K562 (cell line): ENCODE measurements around the gene TMEM117. TPM values are rescaled to one million over a fixed set of nuclear protein-coding genes. Genes with fewer than 3 reads are reported as not detected.

Source experiments
- BRF1 ChIP-seq: IDR thresholded peaks from 3 replicates; pipeline ENCODE4 v1.6.1; 2011; ENCODE audit warnings: borderline replicate concordance, mild to moderate bottlenecking; ENCODE audit not compliant: insufficient read length; ENCODE audit errors: extremely low read depth
- DIDO1 ChIP-seq: fragments of 450-650 bp; IDR thresholded peaks from 2 replicates; pipeline ENCODE4 v1.6.1; 2016; ENCODE audit warnings: low read depth, missing biosample characterization, missing genetic modification characterization
- FIP1L1 ChIP-seq: fragments of 200-400 bp; formaldehyde crosslinking; IDR thresholded peaks from 2 replicates; pipeline ENCODE4 v1.6.1; 2018; ENCODE audit warnings: mild to moderate bottlenecking, low read depth, low read length; ENCODE audit not compliant: poor library complexity, severe bottlenecking
- MBD2 ChIP-seq: sonication (generic); IDR thresholded peaks from 2 replicates; pipeline ENCODE4 v1.6.1; 2016; ENCODE audit warnings: low read depth, borderline replicate concordance
- MTA2 ChIP-seq: fragments of 450-650 bp; IDR thresholded peaks from 2 replicates; pipeline ENCODE4 v1.6.1; 2016; ENCODE audit warnings: low read depth
- NFIX ChIP-seq: fragments of 250-450 bp; sonication (Bioruptor Pico); IDR thresholded peaks from 2 replicates; pipeline ENCODE4 v1.4.0; 2020; ENCODE audit warnings: low read depth, mild to moderate bottlenecking, moderate library complexity
- SAFB2 ChIP-seq: fragments of 200-400 bp; formaldehyde crosslinking; IDR thresholded peaks from 2 replicates; pipeline ENCODE4 v1.6.1; 2018; ENCODE audit warnings: borderline replicate concordance, low read length, low read depth, moderate library complexity; ENCODE audit not compliant: severe bottlenecking
- SMARCA5 ChIP-seq: fragments of 450-650 bp; IDR thresholded peaks from 2 replicates; pipeline ENCODE4 v1.6.1; 2016
- ZEB2 ChIP-seq: fragments of 450-650 bp; IDR thresholded peaks from 2 replicates; pipeline ENCODE4 v1.6.1; 2016
- ZNF77 ChIP-seq: fragments of 250-450 bp; sonication (Bioruptor Pico); IDR thresholded peaks from 2 replicates; pipeline ENCODE4 v1.5.0; 2020
- ZSCAN29 ChIP-seq: fragments of 450-650 bp; IDR thresholded peaks from 2 replicates; pipeline ENCODE4 v1.6.1; 2017
- polyA plus RNA-seq, 8 experiments: library from polyadenylated mRNA; depleted of rRNA in 4 of 8; stranded (reverse) in 5 of 8; unstranded in 3 of 8; fragments of >200 nt; fragmentation: Nextera tagmentation in 2 of 8; fragmentation: Illumina TruSeq in 1 of 8; extraction: Ambion mirVana in 2 of 8; extraction: Trizol in 1 of 8; gene quantifications; 2 replicates each; pipeline versions ENCODE4 v1.2.1 to v1.2.3, GENCODE V29; 2011 to 2014; ENCODE audit warnings: inconsistent platforms in 1 of 8, missing spikeins in 1 of 8
- total RNA-seq, 7 experiments: library from RNA; depleted of rRNA in 6 of 7; stranded (reverse); fragments of >200 nt in 6 of 7; fragmentation: Illumina TruSeq in 2 of 7; extraction: Trizol in 2 of 7; gene quantifications; 2 replicates each; pipeline versions ENCODE4 v1.2.1 to v1.2.3, GENCODE V29; 2011 to 2021; ENCODE audit warnings: low replicate concordance in 1 of 7
- TF ChIP-seq, protein P1 (sequence below): fragments of 250-450 bp; sonication (Bioruptor Pico); IDR thresholded peaks from 2 replicates; pipeline ENCODE4 v1.8.0; 2022; ENCODE audit warnings: moderate library complexity, mild to moderate bottlenecking, inconsistent platforms
- TF ChIP-seq, protein P2 (sequence below): fragments of 250-450 bp; sonication (Bioruptor Pico); IDR thresholded peaks from 2 replicates; pipeline ENCODE4 v1.4.0; 2020; ENCODE audit warnings: borderline replicate concordance
- TF ChIP-seq, protein P3 (sequence below), 2 experiments: IDR thresholded peaks; 2 replicates each; pipeline ENCODE4 v1.6.1; 2011; ENCODE audit warnings: borderline replicate concordance in 1 of 2, control low read depth in 1 of 2, low read depth in 1 of 2, low read length in 1 of 2, mild to moderate bottlenecking in 1 of 2, mixed read lengths in 1 of 2, moderate library complexity in 1 of 2; ENCODE audit not compliant: insufficient read depth in 1 of 2, insufficient read length in 1 of 2, poor library complexity in 1 of 2, severe bottlenecking in 1 of 2; ENCODE audit errors: extremely low read depth in 1 of 2
- TF ChIP-seq, protein P4 (sequence below): IDR thresholded peaks from 3 replicates; pipeline ENCODE4 v1.6.1; 2011; ENCODE audit warnings: borderline replicate concordance, mild to moderate bottlenecking, moderate library complexity; ENCODE audit not compliant: insufficient read length; ENCODE audit errors: extremely low read depth
- TF ChIP-seq, protein P5 (sequence below): fragments of 250-450 bp; sonication (Bioruptor Pico); IDR thresholded peaks from 2 replicates; pipeline ENCODE4 v1.8.0; 2022; ENCODE audit warnings: inconsistent platforms, mild to moderate bottlenecking, moderate library complexity, borderline replicate concordance
- TF ChIP-seq, protein P6 (sequence below): fragments of 450-650 bp; IDR thresholded peaks from 2 replicates; pipeline ENCODE4 v1.6.1; 2016; ENCODE audit warnings: missing biosample characterization, missing genetic modification characterization

Gene TMEM117
- total and polyA plus RNA-seq, 9 of the 15 experiments (the other 6 are each of a cell fraction or from before 2014, with no cell fraction given), result 0.31 to 2.8 (median 1.0) TPM

DNA sequence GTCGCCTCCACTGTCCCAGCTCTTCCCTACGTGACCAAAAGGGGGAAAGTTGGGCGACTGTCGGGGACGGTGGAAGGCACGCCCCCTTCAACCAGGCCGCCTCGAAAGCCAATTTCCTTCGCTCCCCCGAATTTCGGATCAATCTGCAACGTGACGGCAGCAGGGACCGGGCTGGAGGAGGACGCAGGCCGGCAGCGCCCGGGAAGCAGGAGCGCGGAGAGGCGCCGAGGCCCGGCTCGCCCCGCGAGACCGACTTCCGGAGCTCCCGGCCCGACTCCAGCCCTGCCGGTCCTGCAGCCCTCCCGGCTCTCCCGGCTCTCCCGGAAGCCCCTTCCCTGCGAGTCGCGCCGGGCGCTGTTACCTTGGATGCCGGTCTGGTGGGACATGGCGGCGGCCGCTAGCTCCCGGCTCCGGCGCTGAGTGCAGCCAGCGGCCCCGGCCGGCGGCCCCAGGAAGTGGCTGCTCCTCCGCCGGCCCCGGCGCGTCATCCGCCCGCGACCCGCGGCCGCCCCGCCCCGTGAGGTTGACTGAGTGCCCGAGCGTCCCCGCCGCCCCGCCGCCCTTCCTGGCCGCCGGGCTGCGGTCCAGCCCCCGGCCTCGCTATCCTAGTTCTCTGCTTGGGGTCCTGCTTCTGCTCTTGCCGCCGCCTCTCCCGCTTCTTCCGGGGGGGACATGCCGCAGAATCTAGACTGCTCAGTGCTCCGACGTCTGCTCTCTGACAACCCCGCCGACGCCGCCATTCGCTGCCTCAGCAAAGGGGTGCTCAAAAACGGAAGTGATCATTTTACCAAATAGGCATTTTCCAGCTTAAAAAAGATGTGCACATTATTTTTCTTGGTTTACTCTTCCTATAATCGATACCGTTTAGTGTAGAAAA is 29.8 kb upstream of the TMEM117 start, which contains the start of gene TWF1 (continued):
- TF ChIP-seq, protein P1, sequence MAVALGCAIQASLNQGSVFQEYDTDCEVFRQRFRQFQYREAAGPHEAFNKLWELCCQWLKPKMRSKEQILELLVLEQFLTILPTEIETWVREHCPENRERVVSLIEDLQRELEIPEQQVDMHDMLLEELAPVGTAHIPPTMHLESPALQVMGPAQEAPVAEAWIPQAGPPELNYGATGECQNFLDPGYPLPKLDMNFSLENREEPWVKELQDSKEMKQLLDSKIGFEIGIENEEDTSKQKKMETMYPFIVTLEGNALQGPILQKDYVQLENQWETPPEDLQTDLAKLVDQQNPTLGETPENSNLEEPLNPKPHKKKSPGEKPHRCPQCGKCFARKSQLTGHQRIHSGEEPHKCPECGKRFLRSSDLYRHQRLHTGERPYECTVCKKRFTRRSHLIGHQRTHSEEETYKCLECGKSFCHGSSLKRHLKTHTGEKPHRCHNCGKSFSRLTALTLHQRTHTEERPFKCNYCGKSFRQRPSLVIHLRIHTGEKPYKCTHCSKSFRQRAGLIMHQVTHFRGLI (CRISPR knock-in tag), result no peak
- TF ChIP-seq FIP1L1, result peak; percentile 32
- TF ChIP-seq DIDO1 (tag), result no peak
- no peak for TF ChIP-seq NFIX (CRISPR knock-in tag)
- TF ChIP-seq SMARCA5, result no peak
- TF ChIP-seq SAFB2, result no peak
- TF ChIP-seq, protein P2, sequence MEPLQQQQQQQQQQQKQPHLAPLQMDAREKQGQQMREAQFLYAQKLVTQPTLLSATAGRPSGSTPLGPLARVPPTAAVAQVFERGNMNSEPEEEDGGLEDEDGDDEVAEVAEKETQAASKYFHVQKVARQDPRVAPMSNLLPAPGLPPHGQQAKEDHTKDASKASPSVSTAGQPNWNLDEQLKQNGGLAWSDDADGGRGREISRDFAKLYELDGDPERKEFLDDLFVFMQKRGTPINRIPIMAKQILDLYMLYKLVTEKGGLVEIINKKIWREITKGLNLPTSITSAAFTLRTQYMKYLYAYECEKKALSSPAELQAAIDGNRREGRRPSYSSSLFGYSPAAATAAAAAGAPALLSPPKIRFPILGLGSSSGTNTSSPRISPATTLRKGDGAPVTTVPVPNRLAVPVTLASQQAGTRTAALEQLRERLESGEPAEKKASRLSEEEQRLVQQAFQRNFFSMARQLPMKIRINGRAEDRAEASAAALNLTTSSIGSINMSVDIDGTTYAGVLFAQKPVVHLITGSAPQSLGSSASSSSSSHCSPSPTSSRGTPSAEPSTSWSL, result no peak
- TF ChIP-seq, protein P3, sequence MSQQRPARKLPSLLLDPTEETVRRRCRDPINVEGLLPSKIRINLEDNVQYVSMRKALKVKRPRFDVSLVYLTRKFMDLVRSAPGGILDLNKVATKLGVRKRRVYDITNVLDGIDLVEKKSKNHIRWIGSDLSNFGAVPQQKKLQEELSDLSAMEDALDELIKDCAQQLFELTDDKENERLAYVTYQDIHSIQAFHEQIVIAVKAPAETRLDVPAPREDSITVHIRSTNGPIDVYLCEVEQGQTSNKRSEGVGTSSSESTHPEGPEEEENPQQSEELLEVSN (IDR thresholded peaks at IDR 0.05; ENCODE audit: borderline replicate concordance in 1 of 2, extremely low read depth in 1 of 2, insufficient read depth in 1 of 2, insufficient read length in 1 of 2, low read depth in 1 of 2, low read length in 1 of 2, poor library complexity in 1 of 2, severe bottlenecking in 1 of 2), result peak in 1 of 2 experiments; percentile 34
- no peak for TF ChIP-seq ZEB2
- TF ChIP-seq, protein P4, sequence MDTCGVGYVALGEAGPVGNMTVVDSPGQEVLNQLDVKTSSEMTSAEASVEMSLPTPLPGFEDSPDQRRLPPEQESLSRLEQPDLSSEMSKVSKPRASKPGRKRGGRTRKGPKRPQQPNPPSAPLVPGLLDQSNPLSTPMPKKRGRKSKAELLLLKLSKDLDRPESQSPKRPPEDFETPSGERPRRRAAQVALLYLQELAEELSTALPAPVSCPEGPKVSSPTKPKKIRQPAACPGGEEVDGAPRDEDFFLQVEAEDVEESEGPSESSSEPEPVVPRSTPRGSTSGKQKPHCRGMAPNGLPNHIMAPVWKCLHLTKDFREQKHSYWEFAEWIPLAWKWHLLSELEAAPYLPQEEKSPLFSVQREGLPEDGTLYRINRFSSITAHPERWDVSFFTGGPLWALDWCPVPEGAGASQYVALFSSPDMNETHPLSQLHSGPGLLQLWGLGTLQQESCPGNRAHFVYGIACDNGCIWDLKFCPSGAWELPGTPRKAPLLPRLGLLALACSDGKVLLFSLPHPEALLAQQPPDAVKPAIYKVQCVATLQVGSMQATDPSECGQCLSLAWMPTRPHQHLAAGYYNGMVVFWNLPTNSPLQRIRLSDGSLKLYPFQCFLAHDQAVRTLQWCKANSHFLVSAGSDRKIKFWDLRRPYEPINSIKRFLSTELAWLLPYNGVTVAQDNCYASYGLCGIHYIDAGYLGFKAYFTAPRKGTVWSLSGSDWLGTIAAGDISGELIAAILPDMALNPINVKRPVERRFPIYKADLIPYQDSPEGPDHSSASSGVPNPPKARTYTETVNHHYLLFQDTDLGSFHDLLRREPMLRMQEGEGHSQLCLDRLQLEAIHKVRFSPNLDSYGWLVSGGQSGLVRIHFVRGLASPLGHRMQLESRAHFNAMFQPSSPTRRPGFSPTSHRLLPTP, result no peak
- TF ChIP-seq ZSCAN29, result no peak
- TF ChIP-seq MBD2, result no peak
- no peak for TF ChIP-seq BRF1
- TF ChIP-seq, protein P5, sequence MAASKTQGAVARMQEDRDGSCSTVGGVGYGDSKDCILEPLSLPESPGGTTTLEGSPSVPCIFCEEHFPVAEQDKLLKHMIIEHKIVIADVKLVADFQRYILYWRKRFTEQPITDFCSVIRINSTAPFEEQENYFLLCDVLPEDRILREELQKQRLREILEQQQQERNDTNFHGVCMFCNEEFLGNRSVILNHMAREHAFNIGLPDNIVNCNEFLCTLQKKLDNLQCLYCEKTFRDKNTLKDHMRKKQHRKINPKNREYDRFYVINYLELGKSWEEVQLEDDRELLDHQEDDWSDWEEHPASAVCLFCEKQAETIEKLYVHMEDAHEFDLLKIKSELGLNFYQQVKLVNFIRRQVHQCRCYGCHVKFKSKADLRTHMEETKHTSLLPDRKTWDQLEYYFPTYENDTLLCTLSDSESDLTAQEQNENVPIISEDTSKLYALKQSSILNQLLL (CRISPR knock-in tag), result no peak
- TF ChIP-seq MTA2, result no peak
- no peak for TF ChIP-seq ZNF77 (CRISPR knock-in tag)
- TF ChIP-seq, protein P6, sequence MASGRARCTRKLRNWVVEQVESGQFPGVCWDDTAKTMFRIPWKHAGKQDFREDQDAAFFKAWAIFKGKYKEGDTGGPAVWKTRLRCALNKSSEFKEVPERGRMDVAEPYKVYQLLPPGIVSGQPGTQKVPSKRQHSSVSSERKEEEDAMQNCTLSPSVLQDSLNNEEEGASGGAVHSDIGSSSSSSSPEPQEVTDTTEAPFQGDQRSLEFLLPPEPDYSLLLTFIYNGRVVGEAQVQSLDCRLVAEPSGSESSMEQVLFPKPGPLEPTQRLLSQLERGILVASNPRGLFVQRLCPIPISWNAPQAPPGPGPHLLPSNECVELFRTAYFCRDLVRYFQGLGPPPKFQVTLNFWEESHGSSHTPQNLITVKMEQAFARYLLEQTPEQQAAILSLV (tag), result no peak
